HG03565 (cell line): ENCODE data around the gene TXNDC9.
"Not testable (repeated sequence)": the region's sequence is repeated elsewhere in the genome, so short reads cannot be mapped to it uniquely, and the experiment has no call there.

Source experiments
- ATAC-seq: cut with Tn5 transposase; IDR thresholded peaks from one replicate; pipeline ENCODE4 v1.9.1; 2021; ENCODE audit warnings: mild to moderate bottlenecking, moderate library complexity; ENCODE audit not compliant: unreplicated experiment

The TXNDC9 gene

GRCh38 chr2:99336804-99337112 is 625 bp upstream of the TXNDC9 start:
- ATAC-seq: peak; percentile 0

GRCh38 chr2:99325384-99325783 is 10.7 kb downstream of the TXNDC9 start:
- no peak for ATAC-seq

GRCh38 chr2:99317873-99318200 is 18.3 kb downstream of the TXNDC9 start:
- ATAC-seq: not testable (repeated sequence)

DNA sequence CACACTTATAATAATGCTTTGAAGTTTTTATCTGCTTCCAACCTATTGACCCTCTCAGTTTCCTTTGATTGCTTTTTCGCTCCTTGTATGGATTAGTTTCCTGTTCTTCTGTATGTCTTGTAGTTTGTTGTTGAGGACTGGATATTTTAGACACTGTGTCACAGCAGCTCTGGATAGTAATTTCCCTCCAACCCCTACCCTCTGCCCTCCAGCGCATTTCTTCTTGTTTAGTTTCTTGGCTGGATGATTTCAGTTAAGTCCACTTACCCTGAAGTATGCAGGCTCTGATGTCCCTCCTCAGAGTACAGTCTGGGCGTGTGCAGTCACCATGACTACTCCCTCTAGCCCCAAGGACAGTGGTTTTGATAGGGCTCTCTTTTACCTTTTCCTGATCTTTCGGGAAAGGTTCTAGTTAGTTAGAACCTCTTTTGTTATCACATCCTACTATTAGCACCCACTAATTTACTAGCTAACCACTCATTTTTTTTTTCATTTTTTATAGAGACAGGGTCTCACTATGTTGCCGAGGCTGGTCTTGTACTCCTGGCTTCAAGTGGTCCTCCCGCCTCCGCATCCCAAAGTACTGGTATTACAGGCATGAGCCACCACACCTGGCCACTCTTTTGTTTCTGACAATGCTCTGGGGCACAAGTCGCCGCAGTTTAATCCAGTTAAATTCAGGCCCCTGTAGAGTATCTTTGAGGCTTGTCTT is 18.8 kb downstream of the TXNDC9 start:
- no peak for ATAC-seq

GRCh38 chr2:99301097-99301496 is 35.0 kb downstream of the TXNDC9 start, which contains the start of gene LYG1:
TSS of gene LYG1 (minus strand) at chr2:99301197. CDS start at chr2:99295670, 5,527 bp downstream.
- ATAC-seq: not testable (repeated sequence)

DNA sequence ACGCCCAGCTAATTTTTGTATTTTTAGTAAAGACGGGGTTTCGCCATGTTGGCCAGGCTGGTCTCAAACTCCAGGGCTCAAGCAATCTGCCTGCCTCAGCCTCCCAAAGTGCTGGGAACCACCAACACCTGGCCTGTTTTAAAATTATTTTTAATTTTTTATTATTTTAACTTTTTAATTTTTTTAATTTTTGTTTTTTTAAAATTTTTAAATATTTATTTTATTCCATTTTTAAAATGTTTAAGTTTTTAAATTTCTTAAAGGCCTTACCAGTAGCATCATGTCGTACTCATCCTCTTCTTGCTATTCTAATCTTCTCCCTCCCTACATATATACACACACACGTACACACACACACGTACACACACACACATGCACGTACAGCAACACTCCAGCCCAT is 36.6 kb downstream of the TXNDC9 start:
- no peak for ATAC-seq

DNA sequence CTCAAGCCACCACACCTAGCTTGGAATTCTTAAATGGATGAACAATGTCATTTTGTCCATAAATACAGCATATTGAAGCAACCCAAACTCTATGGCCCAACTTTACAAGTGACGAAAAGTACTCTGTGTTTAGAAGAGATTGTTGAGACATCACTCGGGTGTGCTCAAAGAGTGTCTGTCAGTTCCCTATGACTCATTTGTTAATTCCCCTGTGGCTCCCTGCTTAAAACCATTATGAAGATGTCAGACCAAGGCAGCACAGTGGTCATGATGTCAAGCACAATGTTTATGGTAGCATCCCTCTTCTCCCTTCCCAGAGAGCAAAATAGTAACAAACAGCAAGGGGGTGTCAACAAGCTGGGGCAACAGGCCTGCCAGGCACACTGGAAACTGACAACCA is 38.1 kb downstream of the TXNDC9 start:
- no peak for ATAC-seq

DNA sequence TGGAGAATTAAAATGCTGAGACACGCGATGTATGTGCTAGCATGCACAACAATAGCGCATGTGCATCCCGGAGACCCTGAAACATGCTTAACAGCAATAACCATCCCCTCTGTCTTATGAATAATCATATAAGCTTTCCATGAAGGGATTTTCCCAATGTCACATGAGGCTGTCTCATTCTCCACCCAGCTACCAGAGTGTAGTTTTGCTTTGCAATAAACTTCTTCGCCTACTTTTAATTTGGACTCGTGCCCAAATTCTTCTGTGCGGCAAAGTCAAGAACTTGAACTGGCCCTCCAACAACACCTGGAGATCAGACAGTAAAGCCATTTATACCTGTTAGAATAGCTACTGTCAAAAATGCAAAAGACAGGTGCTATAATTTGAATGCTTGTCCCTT is 50.6 kb downstream of the TXNDC9 start:
- no peak for ATAC-seq

GRCh38 chr2:99279969-99280695 is 56.0 kb downstream of the TXNDC9 start:
- no peak for ATAC-seq

DNA sequence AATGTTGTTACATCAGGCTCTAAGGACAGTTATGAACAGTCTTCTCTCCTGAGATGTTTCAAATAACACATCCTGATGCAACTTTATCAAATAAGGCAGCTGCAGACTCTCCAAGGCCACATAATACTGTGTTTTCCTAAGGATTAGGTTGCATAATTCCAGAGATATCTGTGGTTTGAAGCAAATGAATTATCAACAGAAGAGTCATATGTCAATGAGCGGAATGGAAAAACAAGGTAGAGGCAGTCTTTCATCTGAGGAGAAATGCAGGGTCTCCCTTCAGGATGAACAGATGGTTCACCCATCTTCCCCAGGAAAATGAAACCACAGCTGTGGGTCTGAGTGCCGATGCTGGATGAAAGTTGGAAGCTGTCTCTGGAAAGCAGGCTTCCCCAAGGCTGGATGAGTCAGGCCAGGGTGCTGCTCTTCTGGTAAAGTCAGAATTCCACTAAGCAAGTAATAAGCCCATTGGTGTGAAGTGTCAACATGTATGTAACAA is 57.3 kb downstream of the TXNDC9 start:
- ATAC-seq: no peak

DNA sequence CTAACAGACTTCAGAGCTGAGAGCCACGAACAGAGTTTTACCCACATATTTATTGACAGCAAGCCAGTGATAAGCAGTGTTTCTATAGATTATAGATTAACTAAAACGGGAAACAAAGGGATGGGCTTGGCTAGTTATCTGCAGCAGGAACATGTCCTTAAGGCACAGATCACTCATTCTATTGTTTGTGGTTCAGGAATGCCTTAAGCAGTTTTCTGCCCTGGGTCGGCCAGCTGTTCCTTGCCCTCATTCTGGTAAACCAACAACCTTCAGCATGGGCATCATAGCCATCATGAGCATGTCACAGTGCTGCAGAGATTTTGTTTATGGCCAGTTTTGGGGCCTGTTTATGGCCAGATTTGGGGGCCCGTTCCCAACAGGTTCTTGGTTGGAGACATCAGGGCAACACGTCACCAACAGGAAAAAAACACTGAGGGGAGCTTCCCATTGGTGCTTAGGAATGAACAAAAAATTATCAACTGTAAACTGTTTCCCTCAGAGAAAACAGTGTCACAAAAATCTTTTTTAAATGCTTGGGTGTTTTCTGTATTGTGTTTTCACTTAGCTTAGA is 57.9 kb downstream of the TXNDC9 start:
- ATAC-seq: not testable (repeated sequence)

- no peak for ATAC-seq
These were observed 60.3 kb downstream of the TXNDC9 start for GRCh38 chr2:99275882-99276281.
